Mesendoderm (in vitro differentiated cells): Measurements from ENCODE around the gene TNS1.

Experiments
- DNase-seq: peaks from one replicate; pipeline ENCODE4 v3.0.0; 2013
- H2AK5ac ChIP-seq: 2 replicates; pipeline ENCODE4 v1.6.1; 2013; ENCODE audit warnings: low read length, inconsistent platforms
- H2BK120ac ChIP-seq: 2 replicates; pipeline ENCODE4 v1.6.1; 2013; ENCODE audit warnings: low read depth, mild to moderate bottlenecking, low read length, moderate library complexity, mixed read lengths
- H2BK15ac ChIP-seq: replicated peaks from 2 replicates; pipeline ENCODE4 v1.6.1; 2013; ENCODE audit warnings: low read depth, mild to moderate bottlenecking, moderate library complexity
- H2BK5ac ChIP-seq: 2 replicates; pipeline ENCODE4 v1.6.1; 2013; ENCODE audit warnings: low read length, inconsistent platforms
- H3K18ac ChIP-seq: 2 replicates; pipeline ENCODE4 v1.6.1; 2013; ENCODE audit warnings: mild to moderate bottlenecking, low read length, mixed read lengths
- H3K23ac ChIP-seq: one replicate; pipeline ENCODE4 v1.6.1; 2013; ENCODE audit warnings: low read length
- H3K27ac ChIP-seq: 2 replicates; pipeline ENCODE4 v1.5.1; 2013; ENCODE audit warnings: low read depth, mild to moderate bottlenecking, inconsistent platforms, low read length, moderate library complexity
- H3K27me3 ChIP-seq: 2 replicates; pipeline ENCODE4 v1.6.1; 2013; ENCODE audit warnings: low read length, control low read depth, mild to moderate bottlenecking, inconsistent platforms; ENCODE audit not compliant: insufficient read depth, poor library complexity
- H3K36me3 ChIP-seq: 2 replicates; pipeline ENCODE4 v1.6.1; 2013; ENCODE audit warnings: low read length, inconsistent platforms; ENCODE audit not compliant: control insufficient read depth, insufficient read depth
- H3K4ac ChIP-seq: one replicate; pipeline ENCODE4 v1.6.1; 2013; ENCODE audit warnings: low read depth, mild to moderate bottlenecking, low read length, moderate library complexity
- H3K4me1 ChIP-seq: 2 replicates; pipeline ENCODE4 v1.6.1; 2013; ENCODE audit warnings: low read depth, low read length, inconsistent platforms; ENCODE audit not compliant: control insufficient read depth
- H3K4me2 ChIP-seq: 2 replicates; pipeline ENCODE4 v1.6.1; 2013; ENCODE audit warnings: low read length
- H3K4me3 ChIP-seq: 2 replicates; pipeline ENCODE4 v1.5.1; 2013; ENCODE audit warnings: mild to moderate bottlenecking, low read length
- H3K56ac ChIP-seq: one replicate; pipeline ENCODE4 v1.6.1; 2013; ENCODE audit warnings: low read length
- H3K79me1 ChIP-seq: 2 replicates; pipeline ENCODE4 v1.6.1; 2013; ENCODE audit warnings: low read length, inconsistent platforms
- H3K79me2 ChIP-seq: 2 replicates; pipeline ENCODE4 v1.6.1; 2013; ENCODE audit warnings: mild to moderate bottlenecking, low read length; ENCODE audit not compliant: control insufficient read depth, insufficient read depth
- H3K9ac ChIP-seq: 2 replicates; pipeline ENCODE4 v1.6.1; 2013; ENCODE audit warnings: low read length, inconsistent platforms
- H4K5ac ChIP-seq: one replicate; pipeline ENCODE4 v1.6.1; 2013; ENCODE audit warnings: low read length
- H4K8ac ChIP-seq: one replicate; pipeline ENCODE4 v1.6.1; 2013; ENCODE audit warnings: low read depth, mild to moderate bottlenecking, control low read depth, low read length, moderate library complexity
- WGBS: extraction: QIAGEN DNeasy Blood & Tissue Kit; methylation state at CpG from one replicate; pipeline ENCODE4 v1.1.7; 2013; ENCODE audit warnings: low lambda C conversion rate, missing lambda C conversion rate; ENCODE audit not compliant: insufficient coverage; ENCODE audit errors: extremely low coverage; 5-methylcytosine and 5-hydroxymethylcytosine counted together

The TNS1 gene

DNA sequence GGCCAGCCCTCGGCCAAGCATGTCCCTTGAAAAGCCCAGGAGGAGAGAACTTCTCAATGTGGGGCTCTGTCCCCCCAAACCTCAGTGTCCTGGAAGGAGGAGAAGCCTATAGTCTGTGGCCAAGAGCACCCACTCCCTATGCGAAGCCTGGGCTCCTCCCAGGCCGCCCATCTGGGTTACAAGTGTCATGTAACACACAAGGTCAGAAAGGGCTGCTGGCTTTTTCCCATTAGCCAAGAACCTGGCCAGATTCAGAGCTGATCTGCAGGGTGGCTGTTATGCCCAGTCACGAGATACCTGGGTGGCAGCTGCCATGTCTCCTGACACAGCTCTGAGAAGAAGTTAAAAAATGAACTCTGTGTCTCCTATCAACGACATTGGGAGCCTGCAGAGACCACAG lies 170.7 kb downstream of the TNS1 start:
- no CpG with 5 or more reads among the region's 5 CpGs for WGBS

DNA sequence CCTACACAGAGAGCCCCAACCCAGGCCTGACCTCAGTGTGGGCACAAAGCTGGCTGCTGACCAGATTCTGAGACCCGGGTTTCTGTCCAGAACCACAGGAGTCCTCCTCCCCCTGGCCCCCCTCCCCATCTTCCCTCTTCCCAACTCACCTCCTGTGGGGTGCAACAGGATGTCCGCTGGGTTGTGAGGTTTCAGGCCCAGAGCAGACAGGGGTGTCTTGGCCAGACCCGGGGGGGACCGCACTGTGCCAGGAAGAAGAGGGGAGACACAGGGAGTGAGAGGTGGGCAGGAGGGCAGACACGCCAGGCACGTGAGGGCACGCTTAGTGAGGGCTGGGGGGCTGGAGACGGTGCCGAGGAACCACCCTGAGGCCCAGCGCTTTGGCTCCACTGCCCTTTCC lies 171.5 kb downstream of the TNS1 start:
- Histone ChIP-seq H4K5ac (no peak overlapping the region), H3K27ac (no peak overlapping the region), H2BK15ac (no peak overlapping the region), H2BK120ac (no peak overlapping the region), H2AK5ac (no peak overlapping the region), H2BK5ac (no peak overlapping the region), H3K4me1 (no peaks in the 10 kb centered on the region), H3K4me2 (no peak overlapping the region), H3K23ac (no peak overlapping the region), H4K8ac (no peak overlapping the region), H3K36me3 (no peaks in the 10 kb centered on the region), H3K79me1 (no peaks in the 10 kb centered on the region), H3K9ac (no peak overlapping the region), H3K79me2 (no peaks in the 10 kb centered on the region), H3K56ac (no peak overlapping the region), H3K18ac (no peak overlapping the region), H3K27me3 (no peaks in the 10 kb centered on the region), H3K4me3 (no peak overlapping the region), H3K4ac (no peak overlapping the region)
- no peak for DNase-seq
- WGBS = no CpG with 5 or more reads among the region's 10 CpGs

More for the DNA sequence above, 170.7 kb downstream of the TNS1 start:
- Histone ChIP-seq H3K9ac (no peak overlapping the region), H4K8ac (no peak overlapping the region), H3K18ac (no peak overlapping the region), H3K4me2 (no peak overlapping the region), H2BK15ac (no peak overlapping the region), H3K4ac (no peak overlapping the region), H3K4me1 (peaks cover 2% of the 10 kb centered on the region), H2AK5ac (no peak overlapping the region), H4K5ac (no peak overlapping the region), H2BK120ac (no peak overlapping the region), H3K23ac (no peak overlapping the region), H3K27me3 (no peaks in the 10 kb centered on the region), H3K79me2 (no peaks in the 10 kb centered on the region), H3K27ac (no peak overlapping the region), H3K4me3 (no peak overlapping the region), H3K79me1 (no peaks in the 10 kb centered on the region), H2BK5ac (no peak overlapping the region), H3K56ac (no peak overlapping the region), H3K36me3 (no peaks in the 10 kb centered on the region)
- no peak for DNase-seq

DNA sequence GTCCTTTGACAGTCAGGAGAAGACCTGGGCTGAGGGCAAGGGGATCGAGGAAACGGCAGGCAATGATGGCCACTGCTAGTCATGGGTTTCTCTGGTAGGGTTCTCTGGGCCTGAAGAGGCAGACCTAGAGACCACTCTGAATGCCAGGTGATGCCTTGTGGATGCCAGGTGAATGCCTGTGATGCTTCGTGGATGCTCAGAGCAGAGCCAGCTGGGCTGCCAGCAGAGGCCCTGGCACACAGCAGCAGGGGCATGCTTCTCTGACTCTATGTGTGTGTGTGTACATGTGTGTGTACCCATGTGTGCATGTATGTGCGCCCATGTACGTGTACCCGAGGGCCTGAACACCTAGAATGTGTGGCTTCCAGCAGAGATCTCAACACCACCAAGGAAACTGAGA lies 172.0 kb downstream of the TNS1 start:
- Histone ChIP-seq H3K9ac (no peak overlapping the region), H3K36me3 (no peaks in the 10 kb centered on the region)
- DNase-seq = no peak

DNA sequence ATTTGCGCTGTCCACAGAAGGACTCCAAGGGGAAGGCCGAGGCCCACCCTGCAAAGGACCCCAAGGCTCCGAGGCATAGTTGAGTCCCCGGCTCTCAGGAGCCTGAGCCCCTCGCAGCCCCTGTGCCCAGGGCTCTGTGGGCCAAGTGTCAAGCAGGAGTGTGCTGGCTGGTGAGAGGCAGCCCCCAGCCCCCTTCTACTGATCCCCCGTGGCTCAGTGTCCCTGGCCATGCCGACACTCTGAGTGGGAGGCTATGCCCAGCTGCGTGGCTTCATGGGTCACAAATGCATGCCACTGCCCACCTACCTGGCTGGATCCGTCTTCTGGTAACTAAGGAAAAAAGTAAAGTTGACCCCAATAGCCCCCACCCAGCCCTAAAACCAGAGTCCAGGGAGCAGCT lies 172.7 kb downstream of the TNS1 start:
- Histone ChIP-seq H4K5ac (no peak overlapping the region), H2BK5ac (no peak overlapping the region), H3K4me1 (no peaks in the 10 kb centered on the region), H3K79me1 (no peaks in the 10 kb centered on the region), H4K8ac (no peak overlapping the region), H3K9ac (no peak overlapping the region), H3K27me3 (no peaks in the 10 kb centered on the region), H3K4me2 (no peak overlapping the region), H2BK120ac (no peak overlapping the region), H3K36me3 (no peaks in the 10 kb centered on the region), H2BK15ac (no peak overlapping the region), H3K56ac (no peak overlapping the region), H3K27ac (no peak overlapping the region), H3K79me2 (no peaks in the 10 kb centered on the region), H2AK5ac (no peak overlapping the region), H3K4me3 (no peak overlapping the region), H3K23ac (no peak overlapping the region), H3K18ac (no peak overlapping the region), H3K4ac (no peak overlapping the region)
- no CpG with 5 or more reads among the region's 9 CpGs for WGBS
- DNase-seq = no peak

More for the DNA sequence above, 172.0 kb downstream of the TNS1 start:
- Histone ChIP-seq H3K79me2 (no peaks in the 10 kb centered on the region), H3K4me1 (no peaks in the 10 kb centered on the region), H3K18ac (no peak overlapping the region), H3K4me3 (no peak overlapping the region), H3K23ac (no peak overlapping the region), H3K4ac (no peak overlapping the region), H4K5ac (no peak overlapping the region), H4K8ac (no peak overlapping the region), H3K4me2 (no peak overlapping the region), H2BK120ac (no peak overlapping the region), H2AK5ac (no peak overlapping the region), H3K56ac (no peak overlapping the region), H3K27me3 (no peaks in the 10 kb centered on the region), H2BK15ac (no peak overlapping the region), H3K27ac (no peak overlapping the region), H3K79me1 (no peaks in the 10 kb centered on the region), H2BK5ac (no peak overlapping the region)
- WGBS = no CpG with 5 or more reads among the region's 6 CpGs

DNA sequence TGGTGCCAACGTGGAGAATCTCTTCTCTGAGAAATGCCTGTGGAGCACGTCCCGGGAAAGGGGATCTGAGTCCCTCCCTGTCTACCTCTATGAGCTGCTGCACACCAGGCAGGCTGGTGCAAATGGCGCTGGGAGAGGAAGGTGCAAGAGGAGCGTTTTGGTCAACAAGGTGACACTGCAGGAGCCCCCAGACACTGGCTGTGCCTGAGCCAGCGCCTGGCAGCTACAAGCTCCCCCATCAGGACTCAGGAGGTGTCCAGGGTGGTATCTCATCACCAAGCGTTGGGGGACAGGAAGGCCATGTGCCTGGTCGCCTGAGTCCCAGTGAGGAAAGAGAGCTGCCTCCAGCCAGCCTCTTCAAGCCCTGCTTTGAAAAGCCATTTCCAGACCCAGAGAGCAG lies 173.4 kb downstream of the TNS1 start:
- no peak for DNase-seq
- Histone ChIP-seq H2AK5ac (no peak overlapping the region), H3K4me3 (no peak overlapping the region), H2BK5ac (no peak overlapping the region), H3K27me3 (no peaks in the 10 kb centered on the region), H4K5ac (no peak overlapping the region), H4K8ac (no peak overlapping the region), H3K18ac (no peak overlapping the region), H3K79me2 (no peaks in the 10 kb centered on the region), H3K4me2 (no peak overlapping the region), H3K4ac (no peak overlapping the region), H3K56ac (no peak overlapping the region), H2BK15ac (no peak overlapping the region), H3K27ac (no peak overlapping the region), H3K79me1 (no peaks in the 10 kb centered on the region), H3K23ac (no peak overlapping the region), H2BK120ac (no peak overlapping the region), H3K4me1 (no peaks in the 10 kb centered on the region), H3K9ac (no peak overlapping the region), H3K36me3 (no peaks in the 10 kb centered on the region)
- no CpG with 5 or more reads among the region's 8 CpGs for WGBS

DNA sequence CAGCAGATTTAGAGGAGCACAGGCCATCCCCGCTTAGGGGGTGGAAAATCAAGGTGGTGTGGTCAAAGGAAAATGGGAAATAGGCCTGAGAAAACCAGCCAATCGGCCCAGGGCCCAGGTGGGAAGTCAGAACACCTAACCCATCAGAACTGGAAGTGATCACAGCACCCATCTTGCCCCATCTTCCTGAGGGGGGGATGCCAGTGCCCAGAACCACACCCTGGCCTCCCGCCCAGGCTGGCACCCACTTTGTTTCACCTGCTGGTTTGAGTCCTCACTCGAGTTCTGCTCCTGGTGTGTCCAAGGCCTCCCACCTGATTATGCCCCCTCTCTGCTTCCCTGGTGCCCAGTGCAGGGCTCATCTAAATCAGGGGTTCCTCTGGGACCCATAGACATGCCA lies 174.5 kb downstream of the TNS1 start:
- H3K9ac ChIP-seq = no peak overlapping the region
- no peaks in the 10 kb centered on the region for H3K4me1 ChIP-seq
- no peaks in the 10 kb centered on the region for H3K36me3 ChIP-seq

More for the DNA sequence above, 174.5 kb downstream of the TNS1 start:
- Histone ChIP-seq H2AK5ac (no peak overlapping the region), H3K4ac (no peak overlapping the region), H2BK15ac (no peak overlapping the region), H4K5ac (no peak overlapping the region), H3K79me2 (no peaks in the 10 kb centered on the region), H3K18ac (no peak overlapping the region), H3K4me3 (no peak overlapping the region), H4K8ac (no peak overlapping the region), H3K56ac (no peak overlapping the region), H2BK120ac (no peak overlapping the region), H3K27me3 (no peaks in the 10 kb centered on the region), H3K4me2 (no peak overlapping the region), H3K23ac (no peak overlapping the region), H3K27ac (no peak overlapping the region), H2BK5ac (no peak overlapping the region), H3K79me1 (no peaks in the 10 kb centered on the region)
- DNase-seq = no peak
- no CpG with 5 or more reads among the region's 4 CpGs for WGBS
